Measurements from ENCODE around the gene COX10.
"Not testable (repeated sequence)": the region's sequence is repeated elsewhere in the genome, so short reads cannot be mapped to it uniquely, and the experiment has no call there.

Gene COX10

DNA sequence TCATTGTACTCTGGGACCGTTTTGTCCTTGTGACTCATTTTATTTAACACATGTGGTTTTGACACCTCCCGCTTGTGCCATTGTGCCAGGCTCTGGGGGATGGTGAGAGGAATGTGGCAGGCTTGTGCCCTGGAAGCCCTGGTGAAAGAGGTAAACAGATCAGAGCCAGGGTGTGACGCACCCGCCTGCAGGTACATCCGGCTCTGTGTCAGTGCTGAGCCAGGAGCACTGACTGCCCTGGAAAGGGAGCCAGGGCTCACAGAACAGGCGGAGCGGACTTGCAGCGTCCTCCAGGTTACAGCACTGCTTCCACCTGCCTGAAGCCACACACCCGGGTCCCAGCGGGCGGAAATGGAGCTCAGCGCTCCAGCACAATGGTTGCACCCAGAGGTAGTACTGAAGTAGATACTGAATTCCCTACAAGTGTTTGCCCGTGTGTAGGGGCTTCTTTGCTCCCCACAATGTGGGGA, 136.7 kb downstream of the COX10 start:
- no peak for DNase-seq (ENCODE audit: low spot score)

DNA sequence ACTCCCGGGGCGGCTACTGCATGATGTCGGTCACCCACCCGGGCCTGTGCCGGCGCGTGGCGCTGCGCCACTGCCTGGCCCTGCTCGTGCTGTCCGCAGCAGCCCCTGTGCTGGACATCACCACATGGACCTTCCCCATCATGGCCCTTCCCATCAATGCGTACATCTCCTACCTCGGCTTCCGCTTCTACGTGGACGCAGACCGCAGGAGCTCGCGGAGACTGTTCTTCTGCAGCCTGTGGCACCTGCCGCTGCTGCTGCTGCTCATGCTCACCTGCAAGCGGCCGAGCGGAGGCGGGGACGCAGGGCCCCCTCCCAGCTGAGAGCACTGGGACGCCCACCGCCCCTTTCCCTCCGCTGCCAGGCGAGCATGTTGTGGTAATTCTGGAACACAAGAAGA, 137.6 kb downstream of the COX10 start:
- no peak for DNase-seq (ENCODE audit: low spot score)

DNA sequence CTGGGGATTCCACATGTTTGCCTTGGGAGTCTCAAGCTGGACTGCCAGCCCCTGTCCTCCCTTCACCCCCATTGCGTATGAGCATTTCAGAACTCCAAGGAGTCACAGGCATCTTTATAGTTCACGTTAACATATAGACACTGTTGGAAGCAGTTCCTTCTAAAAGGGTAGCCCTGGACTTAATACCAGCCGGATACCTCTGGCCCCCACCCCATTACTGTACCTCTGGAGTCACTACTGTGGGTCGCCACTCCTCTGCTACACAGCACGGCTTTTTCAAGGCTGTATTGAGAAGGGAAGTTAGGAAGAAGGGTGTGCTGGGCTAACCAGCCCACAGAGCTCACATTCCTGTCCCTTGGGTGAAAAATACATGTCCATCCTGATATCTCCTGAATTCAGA, 138.5 kb downstream of the COX10 start:
- no peak for DNase-seq (ENCODE audit: low spot score)

DNA sequence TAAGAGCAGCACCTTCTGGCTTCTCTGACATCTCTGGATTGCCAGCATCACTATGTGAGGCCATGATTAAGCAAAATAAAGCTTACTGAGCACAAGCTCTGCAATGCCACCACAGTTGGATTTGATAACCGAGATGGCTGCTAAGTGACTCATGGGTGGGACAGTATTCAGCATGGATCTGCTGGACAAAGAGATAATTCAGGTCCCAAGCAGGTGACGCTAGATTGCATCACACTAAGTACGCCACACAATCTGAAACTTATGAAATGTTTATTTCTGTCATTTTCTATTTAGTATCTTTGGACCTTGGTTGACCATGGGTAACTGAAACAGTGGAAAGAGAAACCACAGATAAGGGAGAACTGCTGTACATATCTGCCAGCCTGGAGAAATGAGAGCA, 139.9 kb downstream of the COX10 start:
- no peak for DNase-seq (ENCODE audit: low spot score)

DNA sequence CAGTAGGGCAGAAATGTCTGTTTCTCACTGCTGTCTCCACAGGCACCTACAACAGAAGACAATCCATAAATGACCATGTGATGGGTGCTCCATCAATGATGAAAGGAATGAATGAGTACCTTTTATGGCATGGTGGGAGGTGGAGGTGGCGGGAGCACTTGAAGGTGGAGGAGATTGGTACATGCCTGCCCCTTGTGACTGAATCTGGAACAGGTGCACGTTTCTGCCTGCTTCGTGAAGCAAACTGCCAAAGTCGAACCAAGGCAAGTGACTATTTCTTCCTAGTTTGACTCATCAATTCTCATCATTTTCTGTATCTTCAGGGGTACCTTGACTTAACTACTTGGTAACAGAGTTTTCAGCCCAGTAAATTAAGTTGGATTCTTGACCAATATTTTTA, 141.9 kb downstream of the COX10 start:
- DNase-seq (ENCODE audit: low spot score) = no peak

DNA sequence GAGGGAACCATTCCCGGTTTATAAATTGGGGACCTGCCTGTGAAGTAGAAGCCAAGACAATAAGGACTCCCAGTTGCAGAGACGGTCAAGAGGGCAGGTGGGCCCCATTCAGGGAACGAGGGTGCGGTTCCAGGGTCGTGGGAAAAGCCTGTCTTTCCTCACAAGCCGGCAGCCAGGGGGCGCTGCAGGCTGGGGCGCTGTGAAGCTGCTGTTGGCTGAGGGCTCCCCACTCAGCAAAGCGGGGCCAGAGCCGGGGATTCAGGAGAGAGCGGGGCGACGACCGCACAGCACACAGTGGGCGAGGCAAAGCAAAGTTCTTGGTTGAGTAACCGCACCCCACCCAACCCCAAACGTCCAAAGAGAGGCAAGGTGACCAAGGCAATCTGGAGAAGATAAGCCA, 142.5 kb downstream of the COX10 start:
- DNase-seq (ENCODE audit: low spot score) = no peak

DNA sequence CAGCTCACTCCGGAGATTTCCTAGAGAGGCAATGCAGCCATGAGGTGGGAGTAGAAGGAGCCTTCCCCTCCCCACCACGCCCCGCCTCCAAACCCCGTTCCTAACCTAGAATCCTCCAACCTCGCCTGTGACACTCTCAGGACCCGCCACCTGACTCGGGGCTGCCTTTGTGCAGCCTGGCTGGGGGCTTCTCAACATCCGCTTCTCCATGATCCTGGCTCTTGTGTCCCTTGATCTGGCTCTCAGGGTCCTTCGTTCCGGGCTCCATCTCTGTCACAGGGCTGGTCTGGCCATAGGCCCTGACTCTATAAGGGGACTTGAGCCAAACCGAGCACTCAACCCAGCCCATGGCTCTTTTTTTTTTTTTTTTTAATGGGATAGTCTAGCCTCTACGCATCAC, 143.1 kb downstream of the COX10 start:
- DNase-seq (ENCODE audit: low spot score) = no peak

DNA sequence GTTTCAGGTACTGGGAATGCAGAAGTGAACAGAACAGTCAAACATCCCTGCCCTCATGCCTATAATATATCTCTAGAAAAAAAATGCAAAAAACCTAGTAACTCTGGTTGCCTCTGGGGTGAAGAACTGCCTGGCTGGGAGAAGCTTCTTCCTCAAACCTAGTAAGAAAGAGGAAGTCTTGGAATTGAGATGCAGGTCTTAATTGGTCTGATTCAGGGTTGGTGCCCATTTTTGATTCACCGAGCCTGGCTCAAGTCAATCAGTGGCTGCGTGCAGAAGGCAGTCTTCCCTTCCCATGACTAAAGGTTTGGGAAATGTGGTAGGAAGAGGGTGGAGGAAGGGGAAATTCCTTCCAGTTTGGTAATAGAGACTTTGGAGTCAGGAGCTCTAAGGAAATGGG, 145.0 kb downstream of the COX10 start:
- DNase-seq (ENCODE audit: low spot score) = no peak

DNA sequence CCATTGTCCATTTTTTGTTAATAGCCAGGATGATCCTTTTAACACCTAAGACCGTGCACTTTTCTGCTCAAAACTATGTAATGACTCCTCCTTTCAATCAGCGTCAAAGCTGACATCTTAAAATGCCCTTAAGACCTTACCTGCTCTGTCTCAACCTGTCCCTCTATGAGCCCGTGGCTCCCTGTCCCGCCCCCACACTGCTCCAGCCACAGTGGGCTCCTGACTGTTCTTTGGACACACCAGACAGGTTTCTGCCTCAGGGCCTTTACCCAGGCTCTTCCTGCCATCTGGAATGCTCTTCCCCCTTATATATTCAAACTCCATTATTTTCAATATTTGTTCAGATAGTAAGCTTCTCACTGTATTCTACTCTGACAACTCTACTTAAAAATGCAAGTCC, 153.3 kb downstream of the COX10 start:
- no peak for DNase-seq (ENCODE audit: low spot score)

DNA sequence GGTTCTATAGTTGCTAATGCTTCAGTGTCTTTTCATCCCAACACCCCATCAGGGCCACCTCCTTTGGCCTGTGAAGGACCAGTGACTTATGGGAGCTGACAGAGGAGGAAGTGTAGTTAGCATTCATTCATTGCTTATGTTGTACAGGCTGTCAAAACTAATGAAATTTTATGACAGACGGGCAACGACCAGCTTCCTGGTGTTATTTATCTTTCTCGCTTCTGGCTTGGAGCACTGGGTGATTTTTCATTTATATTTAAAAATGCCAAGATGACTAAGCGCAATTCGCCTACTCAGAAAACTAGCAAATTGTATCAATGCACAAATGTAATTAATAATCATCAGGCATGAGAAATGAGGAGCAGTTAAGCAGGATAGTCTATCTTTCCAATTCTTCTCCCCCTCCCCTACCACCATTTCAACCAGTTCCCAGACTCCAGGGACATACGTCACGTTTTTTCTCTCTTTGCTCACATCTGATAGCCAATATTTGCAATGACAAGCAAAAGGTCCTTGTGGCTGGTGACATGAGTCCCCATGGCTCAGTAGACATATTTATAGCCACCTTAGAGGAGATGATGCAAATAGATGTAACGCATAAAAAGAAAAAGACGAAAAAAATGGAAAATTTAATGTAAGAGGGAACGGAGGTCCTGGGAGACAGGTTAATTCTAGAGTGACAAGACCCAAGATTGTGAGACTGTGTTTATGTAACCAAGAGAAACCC, 156.1 kb downstream of the COX10 start:
- DNase-seq (ENCODE audit: low spot score) = no peak

DNA sequence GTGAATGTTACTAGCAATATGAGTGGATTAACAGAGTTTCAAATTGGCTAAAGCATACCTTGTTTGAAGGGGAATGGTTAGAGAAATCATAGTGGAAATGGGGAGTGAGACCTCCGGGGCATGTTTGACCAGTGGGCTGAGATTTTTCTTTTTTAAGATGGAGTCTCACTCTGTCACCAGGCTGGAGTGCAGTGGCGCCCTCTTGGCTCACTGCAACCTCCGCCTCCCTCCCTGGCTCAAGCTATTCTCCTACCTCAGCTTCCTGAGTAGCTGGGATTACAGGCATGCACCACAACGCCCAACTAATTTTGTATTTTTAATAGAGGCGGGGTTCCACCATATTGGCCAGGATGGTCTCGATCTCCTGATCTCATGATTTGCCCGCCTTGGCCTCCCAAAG, 157.7 kb downstream of the COX10 start:
- DNase-seq (ENCODE audit: low spot score) = no peak

DNA sequence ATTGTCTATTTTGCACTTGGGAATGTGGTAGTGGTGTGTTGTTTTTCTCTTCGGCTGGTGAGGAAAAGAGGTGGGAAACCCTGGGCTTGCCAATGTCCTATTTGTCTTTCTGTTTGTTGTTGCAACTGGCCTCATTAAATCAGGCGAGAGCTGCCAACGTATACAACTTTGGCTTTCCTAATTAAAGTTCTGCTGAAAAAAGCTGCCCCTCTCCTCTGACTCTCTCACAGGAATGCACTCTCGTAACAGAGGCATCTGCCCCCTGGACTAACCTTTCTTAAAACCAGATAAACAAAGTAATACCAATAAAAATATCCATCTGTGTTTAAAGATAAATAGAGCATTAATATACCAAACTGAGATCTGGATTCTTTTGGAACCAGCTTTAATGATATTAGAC, 159.6 kb downstream of the COX10 start:
- DNase-seq (ENCODE audit: low spot score) = no peak

DNA sequence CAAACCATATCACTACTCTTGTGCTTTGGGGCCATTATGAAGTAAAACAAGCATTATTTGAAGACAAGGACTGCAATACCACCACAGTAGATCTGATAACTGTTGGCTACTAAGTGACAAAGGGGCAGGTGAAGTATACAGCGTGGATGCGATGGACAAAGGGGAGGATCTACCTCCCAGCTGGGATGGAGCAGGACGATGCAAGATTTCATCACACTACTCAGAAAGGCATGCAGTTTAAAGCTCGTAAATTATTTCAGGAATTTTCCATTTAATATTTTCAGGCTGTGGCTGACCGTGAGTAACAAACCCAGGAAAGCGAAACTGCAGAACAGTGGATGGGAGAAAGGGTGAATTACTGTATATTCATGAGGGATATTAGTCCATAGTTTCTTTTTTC, 161.9 kb downstream of the COX10 start:
- DNase-seq (ENCODE audit: low spot score) = not testable (repeated sequence)

DNA sequence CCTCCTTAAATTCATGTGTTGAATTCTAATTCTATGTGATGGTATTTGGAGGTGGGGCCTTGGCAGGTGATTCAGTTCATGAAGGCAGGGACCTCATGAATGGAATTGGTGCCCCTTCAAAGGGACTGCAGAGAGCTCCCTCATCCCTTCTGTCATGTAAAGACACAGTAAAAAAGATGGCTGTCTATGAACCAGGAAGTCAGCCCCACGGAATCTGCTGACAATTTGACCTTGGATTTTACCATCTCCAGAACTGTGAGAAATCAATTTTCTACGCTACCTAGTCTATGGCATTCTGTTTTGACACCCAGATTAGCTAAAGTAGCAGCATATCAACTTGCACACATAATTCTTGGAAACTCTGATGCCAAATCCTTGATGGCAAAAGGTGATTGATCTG, 165.7 kb downstream of the COX10 start:
- DNase-seq (ENCODE audit: low spot score) = not testable (repeated sequence)

DNA sequence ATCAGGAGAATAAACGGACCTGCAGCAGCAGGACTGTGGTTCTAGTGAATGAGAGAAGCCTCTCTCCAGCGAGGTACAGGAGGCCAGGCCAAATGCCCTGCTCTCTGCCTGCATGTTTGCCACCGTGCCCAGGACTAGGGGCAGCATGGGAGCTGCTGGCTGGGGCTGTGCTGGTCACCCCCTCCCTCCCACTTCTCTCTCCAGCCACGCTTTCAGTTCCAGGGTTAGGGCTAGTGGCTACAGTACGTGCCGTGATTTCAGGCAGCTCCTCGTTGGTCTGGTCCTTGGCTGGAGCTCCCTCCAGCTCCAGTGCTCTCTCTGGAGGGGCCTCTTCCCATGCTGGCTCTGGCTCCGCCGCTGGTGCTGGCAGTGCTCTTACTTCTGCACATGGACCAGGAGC, 166.7 kb downstream of the COX10 start:
- not testable (repeated sequence) for DNase-seq (ENCODE audit: low spot score)

DNA sequence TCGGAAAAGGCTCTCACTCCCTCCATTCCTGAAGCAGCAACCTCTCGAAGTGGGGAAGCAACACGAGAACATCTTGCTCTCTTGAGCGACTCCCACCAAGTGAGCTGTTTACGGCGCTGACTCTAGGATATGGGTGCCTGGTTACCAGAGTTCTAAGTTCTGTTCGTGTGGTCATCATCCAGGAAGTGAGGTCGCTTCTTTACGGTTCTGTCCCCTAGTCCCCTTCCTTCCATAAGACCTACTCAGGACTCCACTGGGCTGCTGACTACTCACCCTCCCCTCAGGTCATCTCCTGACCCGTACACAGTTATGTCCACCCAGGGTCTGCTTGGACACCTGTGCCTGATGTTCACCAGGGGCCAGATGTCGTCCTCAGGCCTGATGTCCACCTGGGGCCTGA, 167.5 kb downstream of the COX10 start, which contains the start of gene CDRT15:
Gene CDRT15, minus strand, starts transcription at position 101 of the 400 bp plus-strand sequence. Its CDS starts 29 bp downstream, at position 72.
- DNase-seq (ENCODE audit: low spot score) = not testable (repeated sequence)

DNA sequence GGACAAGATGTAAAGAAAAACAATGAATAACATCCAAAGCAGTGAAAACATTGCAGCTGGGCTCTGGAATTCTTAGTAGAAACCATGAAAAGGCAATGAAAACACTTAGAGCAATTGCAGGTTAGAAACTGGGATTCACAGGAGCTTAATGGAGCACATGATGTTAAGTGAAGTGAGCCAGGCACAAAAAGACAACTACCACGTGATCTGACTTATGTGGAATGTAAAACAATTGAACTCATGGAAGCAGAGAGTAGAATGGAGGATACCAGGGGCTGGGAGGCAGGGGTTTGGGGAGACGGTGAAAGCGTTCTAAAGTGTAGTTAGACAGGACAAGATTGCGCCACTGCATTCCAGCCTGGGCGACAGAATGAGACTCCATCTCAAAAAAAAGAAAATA, 170.0 kb downstream of the COX10 start:
- not testable (repeated sequence) for DNase-seq (ENCODE audit: low spot score)

DNA sequence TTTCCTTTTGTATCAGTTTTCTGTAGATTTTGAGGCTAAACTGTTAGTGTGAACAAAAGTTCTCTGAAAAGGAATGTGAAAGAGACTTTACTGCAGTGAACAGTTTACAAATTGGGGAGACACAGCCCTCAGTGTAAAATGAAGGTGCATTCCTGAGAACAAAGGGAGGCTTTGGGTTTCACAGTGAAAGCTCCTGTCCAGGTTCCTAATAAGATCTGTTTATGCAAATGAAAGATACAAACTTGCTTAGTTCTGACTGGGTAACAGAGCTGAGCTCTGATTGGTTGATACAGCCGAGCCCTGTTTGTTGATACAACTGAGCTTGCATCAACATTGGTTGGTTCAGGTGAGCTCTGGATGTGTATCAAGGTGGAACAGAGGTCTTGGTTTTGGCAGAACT, 175.7 kb downstream of the COX10 start:
- no peak for DNase-seq (ENCODE audit: low spot score)

DNA sequence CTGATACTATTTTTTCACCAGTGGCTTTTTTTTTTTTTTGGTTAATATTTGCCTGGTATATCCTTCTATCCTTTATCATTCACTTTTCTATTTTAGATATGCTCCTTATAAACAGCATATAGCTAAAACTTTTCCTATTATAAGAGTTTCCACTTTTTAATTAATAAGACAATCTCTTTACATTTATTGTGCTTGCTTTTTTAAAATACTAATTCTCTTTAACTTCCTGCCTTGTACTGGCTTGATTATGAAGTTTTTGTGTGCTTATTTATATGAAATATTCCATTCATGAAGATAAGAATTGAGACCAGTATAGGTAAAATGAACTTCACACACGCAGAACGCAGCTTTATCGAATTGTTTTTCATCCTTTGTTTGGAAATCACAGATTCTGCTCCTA, 176.3 kb downstream of the COX10 start:
- DNase-seq (ENCODE audit: low spot score) = no peak

All from putamen (tissue), 1 donor.